Mesothelial cell of epicardium (in vitro differentiated cells): ENCODE results near the gene ERC1. TPM values are rescaled to one million over a fixed set of nuclear protein-coding genes. Genes with fewer than 3 reads are reported as not detected.
A peak's percentile ranks its signal among the peaks of the same experiment; 100 is the strongest.

ENCODE experiments used
- DNase-seq, 2 experiments: peaks; one replicate each; pipeline ENCODE4 v3.0.0; 2021; ENCODE audit warnings: low spot score in 2 of 2; ENCODE audit not compliant: unreplicated experiment in 2 of 2
- H3K27ac Mint-ChIP-seq: 2 replicates; pipeline ENCODE4 v1.8.0; 2021; ENCODE audit warnings: mixed read lengths
- H3K27me3 Mint-ChIP-seq: 2 replicates; pipeline ENCODE4 v1.8.0; 2021; ENCODE audit warnings: low read depth, mixed read lengths
- H3K36me3 Mint-ChIP-seq: 2 replicates; pipeline ENCODE4 v1.8.0; 2021; ENCODE audit warnings: mixed read lengths
- H3K4me1 Mint-ChIP-seq: 2 replicates; pipeline ENCODE4 v1.8.0; 2021; ENCODE audit warnings: mixed read lengths
- H3K4me3 Mint-ChIP-seq: 2 replicates; pipeline ENCODE4 v1.8.0; 2021; ENCODE audit warnings: mild to moderate bottlenecking, moderate library complexity, mixed read lengths
- H3K9me3 Mint-ChIP-seq: 2 replicates; pipeline ENCODE4 v1.8.0; 2021; ENCODE audit warnings: mixed read lengths
- total RNA-seq: library from RNA; stranded (reverse); gene quantifications from 3 replicates; pipeline ENCODE4 v1.2.1, GENCODE V29; 2021
- TF ChIP-seq, protein P1 (sequence below): fragments of 200-600 bp; sonication (generic); IDR thresholded peaks from one replicate; pipeline ENCODE4 v1.5.0; 2021; ENCODE audit warnings: antibody characterized with exemption; ENCODE audit not compliant: unreplicated experiment

The ERC1 gene
- total RNA-seq, 1 donor from 2014 or later, result 66.1 TPM

DNA sequence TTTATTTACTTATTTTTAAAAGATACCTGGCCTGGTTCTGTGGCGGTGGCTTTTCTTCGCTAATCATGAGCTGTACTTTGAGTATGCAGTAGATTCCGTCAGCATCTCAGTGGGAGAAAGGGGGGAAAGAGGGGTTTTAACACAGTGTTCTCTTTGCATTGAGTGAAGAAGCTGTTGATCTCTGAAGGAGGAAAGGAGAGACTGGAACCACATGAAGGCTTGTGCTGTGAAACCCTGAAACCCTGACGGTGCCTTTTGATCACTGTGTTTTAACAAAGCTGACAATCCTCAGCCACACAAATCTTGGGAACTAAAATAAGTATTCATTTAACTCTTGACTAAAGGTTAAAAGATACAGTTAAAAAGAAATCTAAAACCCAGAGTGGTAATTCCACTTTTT lies 353.2 kb downstream of the ERC1 start:
- TF ChIP-seq, protein P1, sequence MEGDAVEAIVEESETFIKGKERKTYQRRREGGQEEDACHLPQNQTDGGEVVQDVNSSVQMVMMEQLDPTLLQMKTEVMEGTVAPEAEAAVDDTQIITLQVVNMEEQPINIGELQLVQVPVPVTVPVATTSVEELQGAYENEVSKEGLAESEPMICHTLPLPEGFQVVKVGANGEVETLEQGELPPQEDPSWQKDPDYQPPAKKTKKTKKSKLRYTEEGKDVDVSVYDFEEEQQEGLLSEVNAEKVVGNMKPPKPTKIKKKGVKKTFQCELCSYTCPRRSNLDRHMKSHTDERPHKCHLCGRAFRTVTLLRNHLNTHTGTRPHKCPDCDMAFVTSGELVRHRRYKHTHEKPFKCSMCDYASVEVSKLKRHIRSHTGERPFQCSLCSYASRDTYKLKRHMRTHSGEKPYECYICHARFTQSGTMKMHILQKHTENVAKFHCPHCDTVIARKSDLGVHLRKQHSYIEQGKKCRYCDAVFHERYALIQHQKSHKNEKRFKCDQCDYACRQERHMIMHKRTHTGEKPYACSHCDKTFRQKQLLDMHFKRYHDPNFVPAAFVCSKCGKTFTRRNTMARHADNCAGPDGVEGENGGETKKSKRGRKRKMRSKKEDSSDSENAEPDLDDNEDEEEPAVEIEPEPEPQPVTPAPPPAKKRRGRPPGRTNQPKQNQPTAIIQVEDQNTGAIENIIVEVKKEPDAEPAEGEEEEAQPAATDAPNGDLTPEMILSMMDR, result no peak
- Mint-ChIP-seq H3K27me3 (no peaks in the 10 kb centered on the region), H3K36me3 (peaks cover 10% of the 10 kb centered on the region), H3K4me1 (peaks cover 6% of the 10 kb centered on the region), H3K4me3 (no peak overlapping the region), H3K9me3 (no peaks in the 10 kb centered on the region), H3K27ac (peak overlapping the region; percentile 76)
- DNase-seq, result no peak

DNA sequence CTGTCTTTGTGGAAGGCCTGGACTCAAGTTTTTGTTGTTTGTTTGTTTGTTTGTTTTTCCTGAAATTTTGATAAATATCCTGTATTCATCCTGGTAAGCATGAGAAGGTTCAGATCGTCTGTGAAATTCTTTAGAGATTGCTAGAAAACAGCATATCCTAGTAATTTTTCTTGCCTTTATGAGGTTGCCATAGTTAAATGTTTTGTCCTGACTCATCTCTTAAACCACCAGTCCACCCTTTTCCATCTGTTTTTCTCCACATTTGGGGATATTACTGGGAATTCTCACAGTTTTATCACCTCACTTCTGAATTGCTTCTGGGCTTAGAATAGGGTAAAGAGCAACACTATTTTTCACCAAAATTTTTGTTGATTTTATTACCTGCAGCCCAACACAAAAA lies 355.1 kb downstream of the ERC1 start:
- TF ChIP-seq, protein P1, result no peak
- no peak for DNase-seq
- Mint-ChIP-seq H3K36me3 (peaks cover 10% of the 10 kb centered on the region), H3K4me3 (no peak overlapping the region), H3K9me3 (no peaks in the 10 kb centered on the region), H3K4me1 (peaks cover 22% of the 10 kb centered on the region), H3K27me3 (no peaks in the 10 kb centered on the region), H3K27ac (no peak overlapping the region)

DNA sequence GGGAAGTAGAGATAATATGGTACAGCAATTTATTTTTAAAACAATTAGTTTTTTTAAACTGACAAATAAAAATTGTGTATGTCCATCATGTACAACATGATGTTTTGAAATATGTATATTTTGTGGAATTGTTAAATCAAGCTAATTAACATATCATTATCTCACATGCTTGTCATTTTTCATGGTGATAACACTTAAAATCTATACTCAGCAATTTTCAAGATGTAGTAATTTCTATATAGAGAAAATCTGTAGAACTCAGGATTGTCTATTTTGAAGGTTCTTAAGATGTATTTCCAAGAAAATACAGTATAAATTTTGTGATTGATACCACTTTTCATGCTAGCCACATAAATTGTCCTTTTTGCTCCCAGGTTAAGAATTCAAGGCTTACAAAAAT lies 356.3 kb downstream of the ERC1 start:
- TF ChIP-seq, protein P1, result no peak
- Mint-ChIP-seq H3K4me1 (peaks cover 29% of the 10 kb centered on the region), H3K36me3 (peaks cover 10% of the 10 kb centered on the region), H3K4me3 (no peak overlapping the region), H3K27ac (no peak overlapping the region), H3K27me3 (no peaks in the 10 kb centered on the region), H3K9me3 (no peaks in the 10 kb centered on the region)
- DNase-seq, result no peak

DNA sequence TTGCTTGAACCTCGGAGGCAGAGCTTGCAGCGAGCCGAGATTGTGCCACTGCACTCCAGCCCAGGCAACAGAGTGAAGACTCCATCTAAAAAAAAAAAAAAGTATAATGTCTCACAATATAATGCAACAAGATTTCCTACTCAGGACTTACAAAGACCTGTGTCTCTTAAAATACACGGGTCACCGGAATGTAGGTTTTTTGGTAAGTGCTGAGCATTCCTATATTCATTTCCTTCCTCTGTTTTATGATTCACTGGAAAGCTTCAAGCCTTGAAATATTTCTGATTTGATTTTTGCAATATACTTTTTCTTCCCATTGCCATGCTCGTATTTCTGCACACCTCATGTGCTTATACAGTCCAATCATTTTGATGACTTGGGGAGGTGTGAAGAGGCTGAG lies 357.6 kb downstream of the ERC1 start:
- Mint-ChIP-seq H3K4me3 (no peak overlapping the region), H3K9me3 (no peaks in the 10 kb centered on the region), H3K27me3 (no peaks in the 10 kb centered on the region), H3K27ac (no peak overlapping the region), H3K4me1 (peaks cover 29% of the 10 kb centered on the region), H3K36me3 (peaks cover 10% of the 10 kb centered on the region)
- no peak for DNase-seq
- TF ChIP-seq, protein P1, result no peak

DNA sequence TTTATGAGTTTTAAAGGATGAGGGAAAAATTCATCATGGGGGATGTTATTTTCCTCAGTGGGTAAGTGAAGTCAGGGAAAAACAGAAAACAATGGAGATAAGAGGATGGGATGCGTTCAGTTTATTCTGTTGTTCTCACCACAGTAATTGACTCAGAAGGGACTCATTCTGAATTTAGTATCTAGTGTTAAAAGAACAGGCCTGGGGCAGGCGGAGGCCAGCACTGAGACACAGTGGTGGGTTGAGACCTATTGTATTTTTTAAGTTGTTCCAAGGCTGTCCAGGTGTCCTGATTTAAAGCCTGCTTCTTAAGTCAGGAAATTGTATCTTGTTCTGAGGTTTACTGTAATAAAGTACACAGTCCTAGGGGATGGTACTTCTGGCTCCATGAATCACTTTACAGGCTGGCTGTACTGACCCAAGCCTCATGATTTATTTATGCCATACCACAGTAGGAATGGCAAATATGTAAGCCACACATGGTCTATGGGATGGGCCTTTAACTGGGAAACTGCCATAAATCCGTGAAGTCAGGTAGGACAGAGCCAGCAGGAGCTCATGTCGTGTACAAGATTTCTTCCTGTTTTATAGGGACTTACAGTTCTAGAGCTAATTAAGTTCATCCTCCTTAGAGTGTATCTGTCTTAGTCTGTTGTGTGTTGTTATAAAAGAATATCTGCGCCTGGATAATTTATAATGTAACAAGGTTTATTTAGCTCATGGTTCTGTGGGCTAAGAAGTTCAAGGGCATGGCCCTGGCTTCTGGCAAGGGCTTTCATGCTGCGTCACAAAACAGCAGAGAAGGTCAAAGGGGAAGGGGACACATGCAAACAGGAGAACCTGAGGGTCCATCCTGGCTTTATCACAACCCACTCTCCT lies 359.3 kb downstream of the ERC1 start:
- Mint-ChIP-seq H3K9me3 (no peaks in the 10 kb centered on the region), H3K4me3 (no peak overlapping the region), H3K4me1 (peaks cover 24% of the 10 kb centered on the region), H3K27me3 (no peaks in the 10 kb centered on the region), H3K36me3 (peaks cover 10% of the 10 kb centered on the region), H3K27ac (peak overlapping the region; percentile 85)
- TF ChIP-seq, protein P1, result no peak
- DNase-seq, result no peak
